HG03432 (cell line): ENCODE results near the gene LGI2.

Experiments
- ATAC-seq: cut with Tn5 transposase; IDR thresholded peaks from one replicate; pipeline ENCODE4 v1.9.1; 2021; ENCODE audit warnings: mild to moderate bottlenecking, moderate library complexity; ENCODE audit not compliant: unreplicated experiment

Gene LGI2

GRCh38 chr4:24968278-24968677, 62.5 kb downstream of the LGI2 start:
- ATAC-seq = no peak

GRCh38 chr4:24967346-24967745, 63.4 kb downstream of the LGI2 start:
- no peak for ATAC-seq

- no peak for ATAC-seq
These were observed 64.7 kb downstream of the LGI2 start for GRCh38 chr4:24966076-24966475.

GRCh38 chr4:24965627-24966026, 65.1 kb downstream of the LGI2 start:
- no peak for ATAC-seq

- ATAC-seq = no peak
These were observed 67.5 kb downstream of the LGI2 start for GRCh38 chr4:24963277-24963676.

GRCh38 chr4:24957886-24958285, 72.9 kb downstream of the LGI2 start:
- ATAC-seq = no peak

- ATAC-seq = no peak
These were observed 74.0 kb downstream of the LGI2 start for GRCh38 chr4:24956763-24957162.

GRCh38 chr4:24956091-24956490, 74.7 kb downstream of the LGI2 start:
- no peak for ATAC-seq

GRCh38 chr4:24952667-24953066, 78.1 kb downstream of the LGI2 start:
- ATAC-seq = no peak

- no peak for ATAC-seq
These were observed 80.8 kb downstream of the LGI2 start for GRCh38 chr4:24949970-24950369.
